Renal cortical epithelial cell (primary cell): ENCODE data around the gene COX19. TPM values are rescaled to one million over a fixed set of nuclear protein-coding genes. Genes with fewer than 3 reads are reported as not detected.
"Not testable (repeated sequence)": the region's sequence is repeated elsewhere in the genome, so short reads cannot be mapped to it uniquely, and the experiment has no call there.

Experiments
- DNase-seq: peaks from one replicate; pipeline ENCODE4 v3.0.0-alpha.2; 2011; ENCODE audit warnings: low read depth
- total RNA-seq: library from RNA; depleted of rRNA; stranded (reverse); fragments of >200 nt; gene quantifications from 2 replicates; pipeline ENCODE4 v1.2.3, GENCODE V29; 2014

Gene COX19
- total RNA-seq, 1 donor from 2014 or later: 10.0 TPM

DNA sequence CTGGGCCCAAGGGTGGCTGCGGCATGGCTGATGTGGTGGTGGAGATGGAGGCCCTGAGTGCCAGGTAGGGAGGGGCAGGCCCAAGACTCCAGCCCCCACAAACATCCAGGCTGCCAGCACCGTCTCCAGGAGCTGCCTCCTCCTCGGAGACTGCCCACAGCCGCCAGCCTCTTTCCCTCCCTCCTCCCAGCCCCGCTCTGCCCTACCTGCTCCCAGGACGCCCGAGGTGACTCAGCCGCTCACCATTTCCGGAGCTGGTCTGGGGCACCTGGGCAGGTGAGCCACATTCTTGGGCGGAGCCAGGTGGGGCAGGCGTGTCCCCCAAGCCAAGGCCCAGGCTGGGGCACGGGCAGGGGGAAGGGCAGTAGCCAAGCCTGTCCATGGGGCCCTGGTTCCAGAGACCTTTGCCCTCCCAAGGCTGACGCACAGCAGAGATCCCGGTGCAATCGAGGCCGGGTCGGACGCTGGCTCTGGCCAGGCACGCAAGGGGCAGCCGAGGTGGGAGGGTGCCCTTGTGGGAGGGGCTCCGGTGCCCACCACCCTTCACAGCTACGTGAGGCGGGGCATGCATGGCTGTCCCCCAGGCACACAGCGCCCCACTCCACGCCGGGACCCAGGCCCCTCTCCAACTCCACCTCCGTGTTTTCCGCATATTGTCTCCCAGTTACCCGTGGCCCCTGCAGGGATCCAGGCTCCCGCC is 29.6 kb downstream of the COX19 start:
- DNase-seq: peak; percentile 53

DNA sequence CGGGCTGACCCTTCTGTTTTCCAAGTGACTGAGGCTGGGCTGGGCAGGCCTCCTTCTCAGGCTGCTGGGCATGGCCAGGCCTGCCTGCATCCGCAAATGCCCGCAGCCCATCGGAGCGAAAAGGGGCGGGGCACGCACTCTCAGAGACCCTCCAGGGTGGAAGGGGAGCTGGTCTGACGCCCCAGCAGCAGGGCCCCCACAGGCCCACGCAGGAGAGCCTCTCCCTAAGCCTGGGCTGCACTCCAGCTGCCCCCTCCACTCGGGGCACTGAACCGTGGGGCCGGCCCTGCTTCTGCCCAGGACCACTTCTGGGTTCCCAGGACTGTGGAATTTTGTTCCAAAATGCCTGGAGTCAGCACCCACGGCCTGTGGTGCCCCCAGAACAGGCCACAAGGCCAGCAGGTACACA is 30.2 kb downstream of the COX19 start:
- no peak for DNase-seq

DNA sequence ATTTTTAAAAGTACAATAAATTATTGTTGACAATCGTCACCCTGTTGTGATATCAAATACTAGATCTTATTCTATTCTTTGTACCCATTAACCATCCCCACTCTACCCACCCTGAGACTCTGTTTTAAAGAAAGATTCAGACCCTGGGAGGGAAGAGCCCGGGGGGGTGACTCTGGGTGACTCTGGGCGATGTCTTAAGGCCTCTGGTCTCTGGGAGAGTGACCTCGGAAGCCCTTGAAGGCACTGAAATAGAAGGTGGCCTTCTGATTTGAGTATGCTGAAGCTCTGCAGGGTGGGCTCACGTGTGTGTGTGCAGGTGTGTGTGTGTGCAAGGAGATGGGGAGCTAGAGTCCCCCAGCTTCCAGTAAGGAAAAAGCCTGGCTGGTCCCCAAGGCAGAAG is 30.6 kb downstream of the COX19 start:
- no peak for DNase-seq

- DNase-seq: not testable (repeated sequence)
Observed at GRCh38 chr7:943793-944192, 31.6 kb downstream of the COX19 start.

DNA sequence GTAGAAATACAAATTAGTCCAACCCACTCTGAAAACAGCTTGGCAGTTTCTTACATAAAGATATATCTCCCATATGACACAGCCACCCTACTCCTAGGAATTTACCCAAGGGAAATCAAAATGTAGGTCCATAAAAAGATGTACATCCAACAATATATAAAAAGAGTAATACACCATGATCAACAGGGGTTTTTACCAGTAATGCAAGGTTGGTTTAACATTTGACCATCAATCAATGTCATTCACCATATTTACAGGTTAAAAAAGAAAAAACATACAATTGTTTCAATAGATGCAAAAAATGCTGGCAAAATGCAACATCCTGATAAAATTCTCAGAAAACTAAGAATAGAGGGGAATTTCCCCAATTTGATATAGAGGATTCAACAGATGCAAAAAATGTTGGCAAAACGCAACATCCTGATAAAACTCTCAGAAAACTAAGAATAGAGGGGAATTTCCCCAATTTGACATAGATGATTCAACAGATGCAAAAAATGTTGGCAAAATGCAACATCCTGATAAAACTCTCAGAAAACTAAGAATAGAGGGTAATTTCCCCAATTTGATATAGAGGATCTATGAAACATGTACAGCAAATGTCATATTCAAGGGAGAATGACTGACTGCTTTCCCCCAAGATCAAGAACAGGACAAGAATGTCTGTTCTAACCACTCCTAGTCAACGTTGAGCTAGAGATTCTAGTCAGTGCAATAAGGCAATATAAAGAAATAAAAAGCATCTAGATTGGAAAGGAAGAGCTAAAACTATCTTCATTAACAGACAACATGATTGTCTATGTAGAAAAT is 34.5 kb downstream of the COX19 start:
- DNase-seq: no peak

DNA sequence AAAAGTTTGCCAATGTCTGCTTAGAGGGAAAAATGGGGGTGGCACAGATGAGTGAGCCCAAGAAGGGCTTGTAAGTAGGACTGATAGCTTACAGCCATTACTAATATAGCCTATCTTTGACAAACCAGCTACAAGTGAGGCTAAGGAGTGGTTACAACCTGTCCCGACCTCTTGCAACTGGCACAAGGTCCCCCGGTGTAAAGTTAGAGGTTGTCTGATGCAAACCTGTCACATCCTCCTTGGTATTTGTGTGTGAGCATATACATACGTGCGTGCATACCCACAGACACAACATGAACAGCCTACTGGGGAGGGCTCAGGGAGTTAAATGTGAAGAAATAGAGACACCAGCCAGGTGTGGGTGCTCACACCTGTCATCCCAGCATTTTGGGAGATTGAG is 35.5 kb downstream of the COX19 start:
- DNase-seq: no peak

- no peak for DNase-seq
Observed at GRCh38 chr7:938546-939185, 36.7 kb downstream of the COX19 start.

GRCh38 chr7:937856-938484 is 37.4 kb downstream of the COX19 start:
- DNase-seq: no peak

GRCh38 chr7:936386-937054 is 38.8 kb downstream of the COX19 start:
- DNase-seq: peak; percentile 46

GRCh38 chr7:935874-936385 is 39.4 kb downstream of the COX19 start:
- DNase-seq: no peak

DNA sequence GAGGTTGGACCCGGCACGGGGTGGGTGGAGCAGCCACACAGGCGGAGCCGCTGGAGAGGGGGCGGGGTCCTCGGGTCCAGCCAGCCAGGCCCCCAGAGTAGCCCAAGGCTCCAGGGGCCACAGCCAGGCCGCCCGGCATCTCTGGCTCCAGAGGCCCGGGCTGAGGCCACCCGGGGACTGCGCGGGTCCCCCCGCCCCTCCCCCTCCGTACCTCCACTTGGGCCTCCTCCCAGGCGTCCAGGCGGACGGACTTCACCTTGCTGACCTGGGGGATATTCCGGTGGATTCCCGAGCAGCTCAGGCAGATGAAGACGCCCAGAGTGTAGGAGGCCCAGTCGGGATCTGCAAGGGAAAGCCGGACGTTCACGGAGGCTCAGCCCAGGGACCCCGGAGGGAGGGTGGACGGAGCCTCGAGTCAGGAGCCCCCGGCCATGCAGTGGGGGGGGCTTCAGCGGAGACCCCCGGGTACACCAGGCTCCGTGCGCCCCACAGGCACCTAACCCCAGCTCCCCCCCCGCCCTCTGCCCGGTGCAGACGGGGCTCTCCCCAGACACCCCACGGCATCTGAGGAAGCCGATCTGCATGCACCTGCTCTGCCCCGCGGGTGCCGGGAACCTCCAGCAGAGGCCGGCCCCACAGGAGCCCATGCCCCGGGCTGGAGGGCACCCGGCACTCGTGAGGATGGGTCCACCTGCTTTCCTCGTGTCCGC is 40.0 kb downstream of the COX19 start:
- DNase-seq: no peak

DNA sequence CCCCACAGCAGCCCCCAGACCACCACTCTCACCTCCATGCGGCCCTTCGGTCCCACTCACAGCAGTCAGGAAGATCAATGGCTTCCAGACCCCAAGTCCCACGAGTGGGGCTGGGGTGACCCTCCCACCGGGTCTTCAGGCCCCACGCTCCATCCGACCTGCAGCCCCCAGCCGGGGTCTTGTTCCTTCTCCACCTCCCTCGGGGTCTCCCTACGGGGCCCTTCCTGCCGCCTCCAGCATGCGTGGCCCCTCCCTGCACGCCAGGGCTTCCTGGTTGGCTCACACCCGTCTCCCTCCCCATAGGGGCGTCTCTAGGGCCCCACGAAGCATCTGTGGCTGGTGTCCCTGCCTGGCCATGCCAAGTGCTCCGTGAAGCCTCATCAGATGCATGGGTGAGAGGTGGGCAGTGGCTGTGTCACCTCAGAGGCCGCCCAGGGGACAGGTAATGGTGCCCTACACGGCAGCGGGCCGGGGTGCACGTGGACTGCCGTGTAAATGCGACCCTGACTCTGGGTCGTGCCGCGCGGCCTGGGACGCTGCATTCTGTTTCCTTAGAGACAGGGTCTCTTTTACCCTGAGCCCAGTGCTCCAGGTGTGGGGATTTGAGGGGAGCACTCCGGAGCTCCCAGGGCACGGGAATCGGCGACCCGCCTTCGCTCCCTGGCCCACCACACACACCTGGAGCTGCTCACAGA is 40.7 kb downstream of the COX19 start:
- DNase-seq: no peak

DNA sequence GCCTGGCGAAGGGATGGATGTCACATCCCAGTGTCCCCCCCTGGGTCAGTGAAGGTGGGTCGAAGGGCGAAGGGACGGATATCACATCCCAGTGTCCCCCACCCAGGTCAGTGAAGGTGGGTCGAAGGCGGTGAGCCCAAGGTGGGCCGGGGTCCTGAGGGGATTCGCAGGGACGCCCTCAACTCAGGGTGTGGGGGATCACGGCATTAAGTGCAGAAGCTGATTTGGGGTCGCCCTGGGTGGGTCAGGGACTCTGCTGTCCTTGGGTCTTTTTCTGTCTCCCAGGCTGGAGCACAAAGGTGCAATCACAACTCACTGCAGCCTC is 42.7 kb downstream of the COX19 start:
- DNase-seq: no peak

GRCh38 chr7:931871-932650 is 43.3 kb downstream of the COX19 start:
- DNase-seq: no peak

- DNase-seq: no peak
Observed at GRCh38 chr7:930975-931758, 44.2 kb downstream of the COX19 start.

DNA sequence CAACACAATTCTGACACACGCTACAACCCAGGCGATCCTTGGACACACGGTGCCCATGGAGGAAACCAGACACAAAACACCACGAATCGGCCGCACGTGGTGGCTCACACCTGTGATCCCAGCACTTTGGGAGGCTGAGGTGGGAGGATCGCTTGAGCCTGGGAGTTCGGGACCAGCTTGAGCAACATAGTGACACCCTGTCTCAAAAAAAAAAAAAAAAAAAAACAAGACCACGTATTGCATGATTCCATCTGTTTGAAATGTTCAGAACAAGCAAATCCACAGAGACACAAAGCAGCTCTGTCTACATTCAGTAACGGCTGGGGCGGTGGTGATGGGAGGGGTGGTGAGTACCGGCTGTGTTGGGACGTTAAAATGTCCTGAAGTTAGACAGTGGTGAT is 46.0 kb downstream of the COX19 start:
- DNase-seq: no peak

- DNase-seq: no peak
Observed at GRCh38 chr7:927031-927671, 48.2 kb downstream of the COX19 start.
